Peyer's patch (tissue), 4 donors: Measurements from ENCODE around the gene RAB20. TPM values are rescaled to one million over a fixed set of nuclear protein-coding genes. Genes with fewer than 3 reads are reported as not detected.
"Not testable (repeated sequence)": the region's sequence is repeated elsewhere in the genome, so short reads cannot be mapped to it uniquely, and the experiment has no call there.

Experiments used
- DNase-seq, 3 donors: peaks; one replicate each; pipeline ENCODE4 v3.0.0-alpha.2; 2017 to 2019
- H3K27ac ChIP-seq, 4 donors: fragments of 200-600 bp; sonication (generic); one replicate each; pipeline ENCODE4 v1.5.1; 2016 to 2019
- H3K27me3 ChIP-seq, 2 donors: fragments of 200-600 bp; sonication (generic); one replicate each; pipeline ENCODE4 v1.5.1; 2019
- H3K36me3 ChIP-seq, 3 donors: fragments of 200-600 bp; sonication (generic); one replicate each; pipeline ENCODE4 v1.5.1; 2016 to 2019
- H3K4me1 ChIP-seq, 4 donors: fragments of 200-600 bp; sonication (generic); one replicate each; pipeline ENCODE4 v1.5.1; 2016 to 2019
- H3K4me3 ChIP-seq, 4 donors: fragments of 200-600 bp; sonication (generic); 1 replicate in 3 of 4; 2 replicates in 1 of 4; pipeline ENCODE4 v1.5.1; 2016 to 2019; ENCODE audit warnings: mild to moderate bottlenecking in 1 of 4
- H3K9me3 ChIP-seq, 4 donors: fragments of 200-600 bp; sonication (generic); one replicate each; pipeline ENCODE4 v1.5.1; 2016 to 2019; ENCODE audit warnings: mild to moderate bottlenecking in 1 of 4
- POLR2A ChIP-seq, 2 donors: fragments of 450-650 bp; IDR thresholded peaks; one replicate each; pipeline ENCODE4 v1.5.1; 2017; ENCODE audit warnings: antibody characterized with exemption in 2 of 2, mild to moderate bottlenecking in 2 of 2, moderate library complexity in 2 of 2
- total RNA-seq, 4 donors: library from RNA; depleted of rRNA; stranded (reverse); fragments of >200 nt; gene quantifications; one replicate each; pipeline ENCODE4 v1.1.0, GENCODE V29; 2016
- TF ChIP-seq, protein P1 (sequence below), 6 experiments: fragments of 450-650 bp in 4 of 6; fragments of 200-600 bp in 2 of 6; sonication (generic) in 1 of 6; IDR thresholded peaks; one replicate each; pipeline ENCODE4 v1.5.1; 2017 to 2019; ENCODE audit warnings: antibody characterized with exemption in 6 of 6, mild to moderate bottlenecking in 3 of 6, moderate library complexity in 1 of 6

RAB20 gene
- total RNA-seq, 4 donors from 2014 or later: 15.7 to 69.1 (median 62.2) TPM

DNA sequence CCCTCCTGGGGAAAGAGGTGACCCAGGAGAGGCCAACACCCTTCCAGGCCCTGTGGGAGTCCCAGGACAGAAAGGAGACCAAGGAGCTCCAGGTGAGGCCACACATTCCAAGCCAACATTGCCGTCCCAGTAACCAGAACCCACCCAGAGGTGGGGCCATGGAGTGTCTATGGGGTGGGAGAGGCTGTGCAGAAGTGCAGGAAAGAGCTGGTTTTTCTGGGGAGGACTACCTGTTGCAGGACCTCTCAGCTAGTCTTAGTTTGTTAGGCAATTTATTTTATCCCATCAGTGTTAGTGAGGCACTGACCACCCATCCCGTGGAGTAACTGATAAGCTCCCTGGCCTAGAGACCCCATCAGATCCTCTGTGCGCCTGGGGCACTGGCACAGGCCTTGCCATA, 66.1 kb downstream of the RAB20 start:
- no peak for DNase-seq
- Histone ChIP-seq H3K4me3 (no peak overlapping the region), H3K27me3 (no peaks in the 10 kb centered on the region), H3K9me3 (no peaks in the 10 kb centered on the region), H3K27ac (no peak overlapping the region), H3K36me3 (peaks cover 0 to 50% (median 0%) of the 10 kb centered on the region in 3 donors), H3K4me1 (no peaks in the 10 kb centered on the region)
- TF ChIP-seq POLR2A (IDR thresholded peaks at IDR 0.05): no peak
- TF ChIP-seq, protein P1, sequence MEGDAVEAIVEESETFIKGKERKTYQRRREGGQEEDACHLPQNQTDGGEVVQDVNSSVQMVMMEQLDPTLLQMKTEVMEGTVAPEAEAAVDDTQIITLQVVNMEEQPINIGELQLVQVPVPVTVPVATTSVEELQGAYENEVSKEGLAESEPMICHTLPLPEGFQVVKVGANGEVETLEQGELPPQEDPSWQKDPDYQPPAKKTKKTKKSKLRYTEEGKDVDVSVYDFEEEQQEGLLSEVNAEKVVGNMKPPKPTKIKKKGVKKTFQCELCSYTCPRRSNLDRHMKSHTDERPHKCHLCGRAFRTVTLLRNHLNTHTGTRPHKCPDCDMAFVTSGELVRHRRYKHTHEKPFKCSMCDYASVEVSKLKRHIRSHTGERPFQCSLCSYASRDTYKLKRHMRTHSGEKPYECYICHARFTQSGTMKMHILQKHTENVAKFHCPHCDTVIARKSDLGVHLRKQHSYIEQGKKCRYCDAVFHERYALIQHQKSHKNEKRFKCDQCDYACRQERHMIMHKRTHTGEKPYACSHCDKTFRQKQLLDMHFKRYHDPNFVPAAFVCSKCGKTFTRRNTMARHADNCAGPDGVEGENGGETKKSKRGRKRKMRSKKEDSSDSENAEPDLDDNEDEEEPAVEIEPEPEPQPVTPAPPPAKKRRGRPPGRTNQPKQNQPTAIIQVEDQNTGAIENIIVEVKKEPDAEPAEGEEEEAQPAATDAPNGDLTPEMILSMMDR (IDR thresholded peaks at IDR 0.05): no peak

GRCh38 chr13:110493613-110494012, 67.9 kb downstream of the RAB20 start:
- H3K9me3 ChIP-seq: no peaks in the 10 kb centered on the region
- no peak overlapping the region for H3K4me3 ChIP-seq
- H3K36me3 ChIP-seq: peaks cover 0 to 56% (median 0%) of the 10 kb centered on the region in 3 donors
- H3K27ac ChIP-seq: no peak overlapping the region
- no peaks in the 10 kb centered on the region for H3K27me3 ChIP-seq
- no peak for DNase-seq
- H3K4me1 ChIP-seq: no peaks in the 10 kb centered on the region
- TF ChIP-seq, protein P1 (IDR thresholded peaks at IDR 0.05): no peak

- Histone ChIP-seq H3K27me3 (no peaks in the 10 kb centered on the region), H3K4me3 (no peak overlapping the region), H3K36me3 (peaks cover 0 to 56% (median 0%) of the 10 kb centered on the region in 3 donors), H3K9me3 (no peaks in the 10 kb centered on the region), H3K27ac (no peak overlapping the region), H3K4me1 (no peaks in the 10 kb centered on the region)
- DNase-seq: no peak
- TF ChIP-seq, protein P1 (IDR thresholded peaks at IDR 0.05): no peak
- TF ChIP-seq POLR2A (IDR thresholded peaks at IDR 0.05): no peak
Observed at GRCh38 chr13:110492679-110493593, 68.6 kb downstream of the RAB20 start.

GRCh38 chr13:110491869-110492678, 69.4 kb downstream of the RAB20 start:
- TF ChIP-seq, protein P1 (IDR thresholded peaks at IDR 0.05): no peak
- no peak for TF ChIP-seq POLR2A (IDR thresholded peaks at IDR 0.05)
- no peak for DNase-seq
- H3K4me1 ChIP-seq: no peaks in the 10 kb centered on the region
- peaks cover 0 to 53% (median 0%) of the 10 kb centered on the region in 3 donors for H3K36me3 ChIP-seq
- no peaks in the 10 kb centered on the region for H3K27me3 ChIP-seq
- no peaks in the 10 kb centered on the region for H3K9me3 ChIP-seq
- H3K27ac ChIP-seq: no peak overlapping the region
- no peak overlapping the region for H3K4me3 ChIP-seq

GRCh38 chr13:110490009-110490770, 71.3 kb downstream of the RAB20 start:
- Histone ChIP-seq H3K36me3 (peaks cover 0 to 35% (median 0%) of the 10 kb centered on the region in 3 donors), H3K4me1 (no peaks in the 10 kb centered on the region), H3K27me3 (no peaks in the 10 kb centered on the region), H3K9me3 (no peaks in the 10 kb centered on the region), H3K4me3 (no peak overlapping the region), H3K27ac (no peak overlapping the region)
- DNase-seq: no peak
- no peak for TF ChIP-seq POLR2A (IDR thresholded peaks at IDR 0.05)
- TF ChIP-seq, protein P1 (IDR thresholded peaks at IDR 0.05): no peak

DNA sequence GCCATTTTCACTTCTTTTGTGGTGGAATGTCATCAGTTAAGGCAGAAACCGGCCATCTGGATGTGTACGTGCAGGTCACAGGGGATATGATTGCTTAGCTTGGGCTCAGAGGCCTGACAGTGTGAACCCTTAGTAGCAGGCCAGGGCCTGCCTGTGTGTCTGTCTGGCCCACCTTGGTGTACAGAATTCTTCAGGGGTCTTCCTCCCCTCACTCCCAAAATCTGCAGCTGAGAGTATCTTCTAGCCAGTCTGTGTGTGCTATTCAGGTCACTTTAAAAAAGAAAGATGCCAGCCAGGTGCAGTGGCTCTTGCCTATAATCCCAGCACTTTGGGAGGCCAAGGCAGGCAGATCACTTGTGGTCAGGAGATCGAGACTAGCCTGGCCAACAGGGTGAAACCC, 74.6 kb downstream of the RAB20 start:
- not testable (repeated sequence) for H3K27ac ChIP-seq, H3K27me3 ChIP-seq, H3K9me3 ChIP-seq, H3K4me1 ChIP-seq, DNase-seq, H3K4me3 ChIP-seq
- H3K36me3 ChIP-seq: peaks cover 0 to 33% (median 0%) of the 10 kb centered on the region in 3 donors
